Measurements from ENCODE around the gene MYO3B. TPM values are rescaled to one million over a fixed set of nuclear protein-coding genes. Genes with fewer than 3 reads are reported as not detected.

The MYO3B gene
- polyA plus RNA-seq, 1 of the 3 experiments (the other 2 are of a cell fraction), result not detected

DNA sequence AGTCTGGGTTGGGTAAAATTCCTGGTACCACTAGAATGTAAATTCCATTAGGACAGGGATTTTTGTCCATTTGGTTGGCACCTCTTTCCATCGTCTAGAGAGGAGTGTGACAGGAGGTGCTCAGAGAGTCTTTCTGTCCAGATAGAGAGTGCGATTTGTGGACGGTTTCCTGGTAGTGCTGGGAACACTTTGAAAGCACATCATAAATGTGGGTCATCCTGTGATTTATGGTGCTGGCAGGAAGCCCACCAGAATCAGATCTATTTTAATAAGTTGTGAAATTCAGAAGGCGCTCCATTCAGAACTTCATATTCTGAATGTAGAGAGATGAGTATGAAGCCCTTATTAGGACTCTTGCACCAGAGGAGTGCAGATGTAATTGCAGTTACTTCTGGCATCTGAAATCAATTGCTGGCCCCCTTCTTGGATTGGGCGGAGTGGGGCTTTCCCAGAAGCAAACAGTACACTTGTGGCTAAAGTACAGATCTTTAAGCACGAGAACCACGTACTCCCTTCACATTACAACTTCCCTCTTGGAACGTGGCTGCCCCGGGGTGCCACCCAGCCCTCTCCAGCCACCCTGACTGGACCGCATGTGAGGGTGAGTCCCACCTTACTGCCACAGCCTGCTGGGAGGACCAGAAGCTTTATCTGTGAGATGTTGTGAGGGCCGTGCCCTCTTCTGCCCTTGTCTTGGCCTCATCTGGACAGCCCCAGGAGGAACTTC, 243.2 kb downstream of the MYO3B start:
- Histone ChIP-seq H3K79me2 (ENCODE audit: insufficient read depth) (no peaks in the 10 kb centered on the region), H3K9me3 (no peaks in the 10 kb centered on the region), H3K27ac (ENCODE audit: low read depth in 2 of 2, low read length in 1 of 2) (no peak overlapping the region), H3K36me3 (replicated peaks in 1 of 2; ENCODE audit: control insufficient read depth in 1 of 2, insufficient read depth in 2 of 2, low read length in 1 of 2) (no peaks in the 10 kb centered on the region), H3K9ac (no peak overlapping the region), H3K9me2 (no peaks in the 10 kb centered on the region), H3K27me3 (ENCODE audit: insufficient read depth) (no peaks in the 10 kb centered on the region), H2AFZ (ENCODE audit: low read depth) (no peak overlapping the region), H3K4me2 (no peak overlapping the region), H4K20me1 (ENCODE audit: insufficient read depth) (no peaks in the 10 kb centered on the region), H3K4me1 (ENCODE audit: control insufficient read depth in 1 of 2, insufficient read depth in 2 of 2, low read depth in 1 of 2, low read length in 1 of 2) (no peaks in the 10 kb centered on the region), H3F3A (replicated peaks; ENCODE audit: insufficient read depth) (no peaks in the 10 kb centered on the region), H3K4me3 (ENCODE audit: low read depth in 2 of 2, low read length in 1 of 2) (no peak overlapping the region)
- WGBS (ENCODE audit: low lambda C conversion rate), result 32% methylated on average over 11 of the region's 11 CpGs
- no peak for DNase-seq
- TF ChIP-seq, protein P1, sequence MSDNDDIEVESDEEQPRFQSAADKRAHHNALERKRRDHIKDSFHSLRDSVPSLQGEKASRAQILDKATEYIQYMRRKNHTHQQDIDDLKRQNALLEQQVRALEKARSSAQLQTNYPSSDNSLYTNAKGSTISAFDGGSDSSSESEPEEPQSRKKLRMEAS (IDR thresholded peaks at IDR 0.05; ENCODE audit: low read depth), result no peak
- POLR2A ChIA-PET, result no interaction called here
- CTCF ChIA-PET, result interaction anchor here (1.9 to 3.7 kb wide), 2 partner anchors 12 kb away, joined by 11 to 39 read pairs; no protein-coding TSS in a partner anchor

DNA sequence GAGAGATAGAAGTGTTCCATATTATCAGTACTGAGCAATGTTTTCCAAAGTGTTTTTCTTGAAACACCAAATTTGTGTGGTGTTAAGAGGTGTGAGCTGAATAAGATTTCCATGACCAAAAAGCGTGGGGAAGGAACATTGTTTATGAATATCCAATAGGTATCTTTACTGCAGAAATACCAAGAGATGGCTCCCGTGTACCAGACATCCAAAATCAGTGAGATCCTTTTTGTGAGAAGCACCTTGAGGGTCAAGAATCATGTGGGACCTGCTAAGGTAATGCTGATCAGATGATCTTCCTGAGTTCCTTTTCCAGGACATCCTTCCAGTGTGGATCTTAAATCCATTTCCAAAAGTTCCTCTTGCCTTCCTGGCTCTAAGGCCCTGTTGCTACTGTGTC, 246.0 kb downstream of the MYO3B start:
- Histone ChIP-seq H3K27ac (ENCODE audit: low read depth in 2 of 2, low read length in 1 of 2) (no peak overlapping the region), H3K9ac (no peak overlapping the region), H3F3A (replicated peaks; ENCODE audit: insufficient read depth) (no peaks in the 10 kb centered on the region), H3K9me2 (no peaks in the 10 kb centered on the region), H3K4me3 (ENCODE audit: low read depth in 2 of 2, low read length in 1 of 2) (no peak overlapping the region), H3K9me3 (no peaks in the 10 kb centered on the region), H3K4me1 (ENCODE audit: control insufficient read depth in 1 of 2, insufficient read depth in 2 of 2, low read depth in 1 of 2, low read length in 1 of 2) (no peaks in the 10 kb centered on the region), H3K27me3 (ENCODE audit: insufficient read depth) (no peaks in the 10 kb centered on the region), H2AFZ (ENCODE audit: low read depth) (no peak overlapping the region), H4K20me1 (ENCODE audit: insufficient read depth) (no peaks in the 10 kb centered on the region), H3K4me2 (no peak overlapping the region), H3K36me3 (replicated peaks in 1 of 2; ENCODE audit: control insufficient read depth in 1 of 2, insufficient read depth in 2 of 2, low read length in 1 of 2) (no peaks in the 10 kb centered on the region), H3K79me2 (ENCODE audit: insufficient read depth) (no peaks in the 10 kb centered on the region)
- WGBS (ENCODE audit: low lambda C conversion rate), result 30% methylated on average over 2 of the region's 2 CpGs
- POLR2A ChIA-PET, result no interaction called here
- TF ChIP-seq SIN3A (IDR thresholded peaks at IDR 0.05; ENCODE audit: borderline replicate concordance, low read depth, low read length) (no peak), ELF1 (IDR thresholded peaks at IDR 0.05) (no peak), MXI1 (IDR thresholded peaks at IDR 0.05; ENCODE audit: low read depth, low read length) (no peak), TEAD4 (IDR thresholded peaks at IDR 0.05; ENCODE audit: borderline replicate concordance, insufficient read depth) (no peak), MEF2A (IDR thresholded peaks at IDR 0.05; ENCODE audit: borderline replicate concordance, low read depth) (no peak), RAD21 (IDR thresholded peaks at IDR 0.05; ENCODE audit: low read length) (no peak), FOXJ3 (CRISPR knock-in tag; IDR thresholded peaks at IDR 0.05) (no peak), EP300 (IDR thresholded peaks at IDR 0.05; ENCODE audit: borderline replicate concordance in 1 of 2, low read depth in 1 of 2, low read length in 1 of 2) (no peak), TCF12 (IDR thresholded peaks at IDR 0.05) (no peak), GATA2 (CRISPR knock-in tag; IDR thresholded peaks at IDR 0.05) (no peak), RXRA (IDR thresholded peaks at IDR 0.05; ENCODE audit: borderline replicate concordance, low read depth) (no peak), YY1 (IDR thresholded peaks at IDR 0.05; ENCODE audit: low read depth) (no peak), NFIC (IDR thresholded peaks at IDR 0.05; ENCODE audit: borderline replicate concordance) (no peak), TAF1 (IDR thresholded peaks at IDR 0.05; ENCODE audit: borderline replicate concordance, low read depth, low read length) (no peak), GABPA (IDR thresholded peaks at IDR 0.05; ENCODE audit: low read depth) (no peak)
- TF ChIP-seq, protein P2, sequence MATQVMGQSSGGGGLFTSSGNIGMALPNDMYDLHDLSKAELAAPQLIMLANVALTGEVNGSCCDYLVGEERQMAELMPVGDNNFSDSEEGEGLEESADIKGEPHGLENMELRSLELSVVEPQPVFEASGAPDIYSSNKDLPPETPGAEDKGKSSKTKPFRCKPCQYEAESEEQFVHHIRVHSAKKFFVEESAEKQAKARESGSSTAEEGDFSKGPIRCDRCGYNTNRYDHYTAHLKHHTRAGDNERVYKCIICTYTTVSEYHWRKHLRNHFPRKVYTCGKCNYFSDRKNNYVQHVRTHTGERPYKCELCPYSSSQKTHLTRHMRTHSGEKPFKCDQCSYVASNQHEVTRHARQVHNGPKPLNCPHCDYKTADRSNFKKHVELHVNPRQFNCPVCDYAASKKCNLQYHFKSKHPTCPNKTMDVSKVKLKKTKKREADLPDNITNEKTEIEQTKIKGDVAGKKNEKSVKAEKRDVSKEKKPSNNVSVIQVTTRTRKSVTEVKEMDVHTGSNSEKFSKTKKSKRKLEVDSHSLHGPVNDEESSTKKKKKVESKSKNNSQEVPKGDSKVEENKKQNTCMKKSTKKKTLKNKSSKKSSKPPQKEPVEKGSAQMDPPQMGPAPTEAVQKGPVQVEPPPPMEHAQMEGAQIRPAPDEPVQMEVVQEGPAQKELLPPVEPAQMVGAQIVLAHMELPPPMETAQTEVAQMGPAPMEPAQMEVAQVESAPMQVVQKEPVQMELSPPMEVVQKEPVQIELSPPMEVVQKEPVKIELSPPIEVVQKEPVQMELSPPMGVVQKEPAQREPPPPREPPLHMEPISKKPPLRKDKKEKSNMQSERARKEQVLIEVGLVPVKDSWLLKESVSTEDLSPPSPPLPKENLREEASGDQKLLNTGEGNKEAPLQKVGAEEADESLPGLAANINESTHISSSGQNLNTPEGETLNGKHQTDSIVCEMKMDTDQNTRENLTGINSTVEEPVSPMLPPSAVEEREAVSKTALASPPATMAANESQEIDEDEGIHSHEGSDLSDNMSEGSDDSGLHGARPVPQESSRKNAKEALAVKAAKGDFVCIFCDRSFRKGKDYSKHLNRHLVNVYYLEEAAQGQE (IDR thresholded peaks at IDR 0.05; ENCODE audit: low read depth, low read length), result no peak
- TF ChIP-seq, protein P3, sequence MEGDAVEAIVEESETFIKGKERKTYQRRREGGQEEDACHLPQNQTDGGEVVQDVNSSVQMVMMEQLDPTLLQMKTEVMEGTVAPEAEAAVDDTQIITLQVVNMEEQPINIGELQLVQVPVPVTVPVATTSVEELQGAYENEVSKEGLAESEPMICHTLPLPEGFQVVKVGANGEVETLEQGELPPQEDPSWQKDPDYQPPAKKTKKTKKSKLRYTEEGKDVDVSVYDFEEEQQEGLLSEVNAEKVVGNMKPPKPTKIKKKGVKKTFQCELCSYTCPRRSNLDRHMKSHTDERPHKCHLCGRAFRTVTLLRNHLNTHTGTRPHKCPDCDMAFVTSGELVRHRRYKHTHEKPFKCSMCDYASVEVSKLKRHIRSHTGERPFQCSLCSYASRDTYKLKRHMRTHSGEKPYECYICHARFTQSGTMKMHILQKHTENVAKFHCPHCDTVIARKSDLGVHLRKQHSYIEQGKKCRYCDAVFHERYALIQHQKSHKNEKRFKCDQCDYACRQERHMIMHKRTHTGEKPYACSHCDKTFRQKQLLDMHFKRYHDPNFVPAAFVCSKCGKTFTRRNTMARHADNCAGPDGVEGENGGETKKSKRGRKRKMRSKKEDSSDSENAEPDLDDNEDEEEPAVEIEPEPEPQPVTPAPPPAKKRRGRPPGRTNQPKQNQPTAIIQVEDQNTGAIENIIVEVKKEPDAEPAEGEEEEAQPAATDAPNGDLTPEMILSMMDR (IDR thresholded peaks at IDR 0.05), result no peak
- TF ChIP-seq, protein P4, sequence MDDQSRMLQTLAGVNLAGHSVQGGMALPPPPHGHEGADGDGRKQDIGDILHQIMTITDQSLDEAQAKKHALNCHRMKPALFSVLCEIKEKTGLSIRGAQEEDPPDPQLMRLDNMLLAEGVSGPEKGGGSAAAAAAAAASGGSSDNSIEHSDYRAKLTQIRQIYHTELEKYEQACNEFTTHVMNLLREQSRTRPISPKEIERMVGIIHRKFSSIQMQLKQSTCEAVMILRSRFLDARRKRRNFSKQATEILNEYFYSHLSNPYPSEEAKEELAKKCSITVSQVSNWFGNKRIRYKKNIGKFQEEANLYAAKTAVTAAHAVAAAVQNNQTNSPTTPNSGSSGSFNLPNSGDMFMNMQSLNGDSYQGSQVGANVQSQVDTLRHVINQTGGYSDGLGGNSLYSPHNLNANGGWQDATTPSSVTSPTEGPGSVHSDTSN (IDR thresholded peaks at IDR 0.05), result no peak
- DNase-seq, result no peak
- CTCF ChIA-PET, result interaction anchor here (3.1 kb wide), 1 partner anchor 15 kb away, joined by 13 read pairs; no protein-coding TSS in a partner anchor

Measured in SK-N-SH (cell line).